KMS-11 (cell line): ENCODE results near the gene FZD2.
A peak's percentile ranks its signal among the peaks of the same experiment; 100 is the strongest.
"Not testable (repeated sequence)": the region's sequence is repeated elsewhere in the genome, so short reads cannot be mapped to it uniquely, and the experiment has no call there.

Experiments
- H2AFZ ChIP-seq: fragments of 200-600 bp; sonication (generic); 2 replicates; pipeline ENCODE4 v1.6.1; 2016; ENCODE audit warnings: antibody characterized with exemption, mixed run types, low read depth
- H3K27ac ChIP-seq: fragments of 200-600 bp; sonication (generic); 2 replicates; pipeline ENCODE4 v1.6.1; 2016; ENCODE audit warnings: mild to moderate bottlenecking, mixed run types
- H3K27me3 ChIP-seq: fragments of 200-600 bp; sonication (generic); 2 replicates; pipeline ENCODE4 v1.6.1; 2017; ENCODE audit warnings: mild to moderate bottlenecking, low read depth, mixed run types, moderate library complexity; ENCODE audit not compliant: insufficient read depth
- H3K36me3 ChIP-seq: fragments of 200-600 bp; sonication (generic); 2 replicates; pipeline ENCODE4 v1.6.1; 2017; ENCODE audit warnings: mild to moderate bottlenecking, mixed run types; ENCODE audit not compliant: insufficient read depth
- H3K4me1 ChIP-seq: fragments of 200-600 bp; sonication (generic); 2 replicates; pipeline ENCODE4 v1.6.1; 2016; ENCODE audit warnings: mild to moderate bottlenecking, low read depth, mixed run types; ENCODE audit not compliant: poor library complexity, severe bottlenecking
- H3K4me2 ChIP-seq: fragments of 200-600 bp; sonication (generic); 2 replicates; pipeline ENCODE4 v1.7.0; 2016; ENCODE audit warnings: mild to moderate bottlenecking, mixed run types
- H3K4me3 ChIP-seq: fragments of 200-600 bp; sonication (generic); IDR thresholded peaks from 2 replicates; pipeline ENCODE4 v1.6.1; 2017; ENCODE audit warnings: low read depth, low read length, mixed read lengths; ENCODE audit not compliant: insufficient read depth
- H3K79me2 ChIP-seq: fragments of 200-600 bp; sonication (generic); 2 replicates; pipeline ENCODE4 v1.6.1; 2016; ENCODE audit warnings: low read depth, mixed run types; ENCODE audit not compliant: insufficient read depth
- H3K9ac ChIP-seq: fragments of 200-600 bp; sonication (generic); 2 replicates; pipeline ENCODE4 v1.6.1; 2016; ENCODE audit warnings: mild to moderate bottlenecking, mixed run types
- H4K20me1 ChIP-seq: fragments of 200-600 bp; sonication (generic); 2 replicates; pipeline ENCODE4 v1.6.1; 2016; ENCODE audit warnings: mild to moderate bottlenecking, mixed run types; ENCODE audit not compliant: insufficient read depth
- TF ChIP-seq, protein P1 (sequence below): fragments of 200-600 bp; sonication (generic); conservative IDR thresholded peaks from 2 replicates; pipeline ENCODE4 v1.6.1; 2017; ENCODE audit warnings: low read depth, mild to moderate bottlenecking, antibody characterized with exemption, low read length, moderate library complexity, mixed read lengths

FZD2 gene

DNA sequence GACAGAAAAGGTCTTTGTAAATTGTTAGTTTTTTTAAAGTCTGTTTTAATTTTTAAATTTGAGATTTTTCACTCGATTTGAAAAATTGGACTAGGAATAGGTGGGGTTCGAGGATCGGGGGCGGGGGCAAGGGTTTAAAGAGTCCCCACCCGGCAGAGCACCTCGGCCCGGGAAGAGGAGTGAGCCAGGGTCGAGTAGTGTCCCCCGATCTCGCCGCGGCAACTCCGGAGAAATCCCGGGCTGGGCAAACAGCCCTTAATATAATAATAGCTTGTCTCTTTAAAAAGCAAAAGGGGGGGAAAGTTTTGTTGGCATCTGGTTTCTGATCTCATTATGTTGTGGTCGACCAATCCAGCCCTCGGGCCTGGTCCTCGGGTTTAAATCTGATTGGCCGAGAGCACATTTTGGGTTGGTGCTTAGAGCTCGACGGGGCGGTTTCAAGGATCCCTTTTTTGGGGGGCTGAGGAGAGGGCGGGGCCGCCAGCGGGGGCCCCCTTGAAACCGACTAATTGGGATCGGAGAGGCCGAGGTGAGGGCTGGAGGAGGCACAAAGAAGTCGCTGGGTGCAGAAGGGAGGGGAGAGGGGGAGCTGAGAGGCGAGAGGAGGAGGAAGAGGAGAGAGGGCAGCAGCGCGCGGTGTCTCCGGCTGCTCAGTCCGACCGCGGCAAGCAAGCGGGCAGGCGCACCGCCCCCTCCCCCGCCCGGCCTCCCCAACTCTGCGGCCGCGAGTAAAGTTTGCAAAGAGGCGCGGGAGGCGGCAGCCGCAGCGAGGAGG lies at the start of gene FZD2:
Gene FZD2, plus strand, starts transcription at position 653 of the 775 bp plus-strand sequence. CDS start 205 bp downstream, outside the sequence.
- Histone ChIP-seq H3K4me2 (peak within 1 kb of the TSS; percentile 62), H3K4me1 (peaks cover 4% of the 10 kb centered on the region), H4K20me1 (no peaks in the 10 kb centered on the region), H3K9ac (peak within 1 kb of the TSS; percentile 23; the same call in 1 of the 2 replicates), H3K4me3 (no peak within 1 kb of the TSS), H3K36me3 (no peaks in the 10 kb centered on the region), H3K27me3 (peaks cover 13% of the 10 kb centered on the region; the same call in 1 of the 2 replicates), H3K79me2 (no peaks in the 10 kb centered on the region), H2AFZ (peak within 1 kb of the TSS; percentile 80), H3K27ac (peak within 1 kb of the TSS; percentile 26; the same call in 1 of the 2 replicates)
- TF ChIP-seq, protein P1, sequence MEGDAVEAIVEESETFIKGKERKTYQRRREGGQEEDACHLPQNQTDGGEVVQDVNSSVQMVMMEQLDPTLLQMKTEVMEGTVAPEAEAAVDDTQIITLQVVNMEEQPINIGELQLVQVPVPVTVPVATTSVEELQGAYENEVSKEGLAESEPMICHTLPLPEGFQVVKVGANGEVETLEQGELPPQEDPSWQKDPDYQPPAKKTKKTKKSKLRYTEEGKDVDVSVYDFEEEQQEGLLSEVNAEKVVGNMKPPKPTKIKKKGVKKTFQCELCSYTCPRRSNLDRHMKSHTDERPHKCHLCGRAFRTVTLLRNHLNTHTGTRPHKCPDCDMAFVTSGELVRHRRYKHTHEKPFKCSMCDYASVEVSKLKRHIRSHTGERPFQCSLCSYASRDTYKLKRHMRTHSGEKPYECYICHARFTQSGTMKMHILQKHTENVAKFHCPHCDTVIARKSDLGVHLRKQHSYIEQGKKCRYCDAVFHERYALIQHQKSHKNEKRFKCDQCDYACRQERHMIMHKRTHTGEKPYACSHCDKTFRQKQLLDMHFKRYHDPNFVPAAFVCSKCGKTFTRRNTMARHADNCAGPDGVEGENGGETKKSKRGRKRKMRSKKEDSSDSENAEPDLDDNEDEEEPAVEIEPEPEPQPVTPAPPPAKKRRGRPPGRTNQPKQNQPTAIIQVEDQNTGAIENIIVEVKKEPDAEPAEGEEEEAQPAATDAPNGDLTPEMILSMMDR: no peak

DNA sequence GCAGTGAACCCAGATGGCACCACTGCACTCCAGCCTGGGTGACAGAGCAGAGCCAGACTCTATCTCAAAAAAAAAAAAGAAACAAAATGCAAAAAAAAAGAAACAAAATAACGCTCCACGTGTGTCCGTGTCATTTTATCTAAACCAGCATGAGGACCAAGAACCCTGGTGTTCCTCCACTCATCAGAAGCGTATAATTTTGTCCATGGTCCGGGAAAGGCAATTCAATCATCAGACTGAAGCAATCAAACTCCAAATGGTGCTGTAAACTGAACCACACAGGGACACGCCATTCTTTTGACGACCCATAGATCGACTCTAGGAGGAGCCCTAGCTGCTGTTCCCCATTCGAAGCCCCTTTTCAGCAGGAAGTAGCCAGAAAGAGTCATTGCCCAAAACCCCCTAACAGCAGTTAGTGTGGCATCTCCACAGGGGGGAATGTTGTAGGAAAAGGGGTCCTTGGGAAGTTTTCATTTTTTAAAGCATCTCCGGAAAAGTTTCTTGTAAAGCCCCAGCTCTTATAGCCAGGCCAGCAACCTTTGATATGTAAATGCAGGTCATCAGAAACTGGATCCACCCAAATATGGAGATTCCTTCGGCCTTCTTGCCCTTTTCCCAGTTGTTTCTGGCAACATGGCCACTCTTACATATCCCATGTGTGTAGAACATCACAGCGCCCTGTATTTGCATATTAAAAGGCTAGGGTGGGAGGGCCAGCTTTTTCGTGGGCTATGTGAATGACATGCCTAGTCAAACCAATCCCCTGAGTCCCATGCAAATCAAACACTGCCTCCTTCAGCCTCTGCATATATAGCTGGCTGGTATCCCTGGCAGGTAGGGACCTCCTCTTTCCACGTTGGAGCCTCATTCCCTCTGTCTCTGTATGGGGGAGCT lies 45.8 kb upstream of the FZD2 start:
- H3K27me3 ChIP-seq, H3K27ac ChIP-seq, H3K4me3 ChIP-seq, H2AFZ ChIP-seq, H3K36me3 ChIP-seq, H3K9ac ChIP-seq, H3K4me1 ChIP-seq, H3K79me2 ChIP-seq, H3K4me2 ChIP-seq, H4K20me1 ChIP-seq: not testable (repeated sequence)

DNA sequence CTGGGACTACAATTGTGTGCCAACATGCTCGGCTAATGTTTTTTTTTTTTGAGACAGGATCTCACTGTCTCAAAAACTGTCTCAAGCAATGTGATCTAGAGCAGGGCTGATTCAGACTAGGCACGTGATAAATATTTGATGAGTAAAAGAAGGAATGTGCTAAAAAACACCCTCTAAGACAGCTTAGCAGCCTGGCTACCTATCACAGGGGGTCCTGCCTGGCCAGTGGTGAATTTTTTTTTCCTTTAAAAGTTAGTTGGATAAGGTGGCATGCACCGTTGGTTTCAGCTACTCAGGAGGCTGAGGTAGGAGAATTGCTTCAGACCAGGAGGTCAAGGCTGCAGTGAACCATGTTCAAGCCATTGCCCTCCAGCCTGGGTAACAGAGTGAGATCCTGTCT lies 39.3 kb upstream of the FZD2 start:
- TF ChIP-seq, protein P1: no peak
- H2AFZ ChIP-seq: no peak overlapping the region
- no peak overlapping the region for H3K4me3 ChIP-seq
- no peak overlapping the region for H3K4me2 ChIP-seq
- H4K20me1 ChIP-seq: no peaks in the 10 kb centered on the region
- H3K27me3 ChIP-seq: no peaks in the 10 kb centered on the region
- H3K36me3 ChIP-seq: no peaks in the 10 kb centered on the region
- no peaks in the 10 kb centered on the region for H3K79me2 ChIP-seq
- H3K4me1 ChIP-seq: no peaks in the 10 kb centered on the region
- H3K27ac ChIP-seq: no peak overlapping the region
- no peak overlapping the region for H3K9ac ChIP-seq

DNA sequence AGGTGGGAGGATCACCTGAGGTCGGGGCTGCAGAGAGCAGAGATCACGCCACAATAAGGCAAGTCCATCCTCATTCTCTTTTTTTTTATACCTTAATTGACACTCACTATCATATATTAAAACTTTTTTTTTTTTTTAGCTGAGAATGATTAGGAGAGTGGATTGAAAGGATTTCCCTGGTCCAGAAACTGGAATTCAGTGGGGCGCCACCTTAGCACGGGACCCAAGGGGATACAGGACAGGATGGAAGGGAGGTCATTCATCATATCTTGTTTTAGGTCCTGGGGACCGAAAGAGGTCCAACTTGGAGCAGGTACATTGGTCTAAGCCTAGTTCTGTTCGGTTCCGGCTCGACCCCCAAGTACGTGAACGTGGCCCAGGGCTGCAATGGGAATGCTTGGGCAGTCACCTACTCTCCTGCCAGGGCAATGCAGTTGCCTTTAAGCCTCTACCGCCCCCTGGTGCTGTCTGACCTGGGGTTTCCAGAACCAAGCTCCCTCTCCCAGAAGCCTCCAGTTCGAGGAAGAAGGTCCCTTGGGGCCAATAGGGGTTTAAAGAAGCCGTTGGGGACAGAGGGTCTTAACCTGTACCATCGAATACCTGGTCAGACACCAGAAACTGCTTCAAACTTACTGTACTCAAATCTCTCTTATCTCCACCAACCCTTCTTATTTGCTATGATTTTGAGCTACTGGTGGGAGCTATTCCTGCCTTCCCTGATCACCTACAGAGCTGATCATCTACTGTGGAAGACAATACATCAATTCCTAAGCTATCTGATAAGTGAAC lies 34.2 kb upstream of the FZD2 start:
- Histone ChIP-seq H3K79me2 (no peaks in the 10 kb centered on the region), H3K36me3 (no peaks in the 10 kb centered on the region), H3K4me2 (peak overlapping the region; percentile 25; the same call in 1 of the 2 replicates), H3K4me1 (peaks cover 4% of the 10 kb centered on the region), H4K20me1 (no peaks in the 10 kb centered on the region), H3K27ac (no peak overlapping the region), H2AFZ (peak overlapping the region; percentile 85), H3K9ac (no peak overlapping the region), H3K4me3 (no peak overlapping the region), H3K27me3 (no peaks in the 10 kb centered on the region)
- TF ChIP-seq, protein P1: peak; percentile 87
